Fibroblast of pulmonary artery (primary cell): ENCODE measurements around the gene FAM193B.
A peak's percentile ranks its signal among the peaks of the same experiment; 100 is the strongest.

Source experiments
- DNase-seq: peaks from one replicate; pipeline ENCODE4 v3.0.0-alpha.2; 2010; ENCODE audit warnings: low read depth
- H3K4me3 ChIP-seq: replicated peaks from 2 replicates; pipeline ENCODE4 v1.5.1; 2011; ENCODE audit warnings: low read depth, mild to moderate bottlenecking, control low read depth, low read length, moderate library complexity
- TF ChIP-seq, protein P1 (sequence below): IDR thresholded peaks from 2 replicates; pipeline ENCODE4 v1.5.1; 2011; ENCODE audit warnings: mild to moderate bottlenecking, control low read depth, low read length, inconsistent platforms; ENCODE audit errors: missing control alignments

Gene FAM193B

GRCh38 chr5:177474846-177475562 is 79.4 kb downstream of the FAM193B start:
- no peak for DNase-seq
- TF ChIP-seq, protein P1, sequence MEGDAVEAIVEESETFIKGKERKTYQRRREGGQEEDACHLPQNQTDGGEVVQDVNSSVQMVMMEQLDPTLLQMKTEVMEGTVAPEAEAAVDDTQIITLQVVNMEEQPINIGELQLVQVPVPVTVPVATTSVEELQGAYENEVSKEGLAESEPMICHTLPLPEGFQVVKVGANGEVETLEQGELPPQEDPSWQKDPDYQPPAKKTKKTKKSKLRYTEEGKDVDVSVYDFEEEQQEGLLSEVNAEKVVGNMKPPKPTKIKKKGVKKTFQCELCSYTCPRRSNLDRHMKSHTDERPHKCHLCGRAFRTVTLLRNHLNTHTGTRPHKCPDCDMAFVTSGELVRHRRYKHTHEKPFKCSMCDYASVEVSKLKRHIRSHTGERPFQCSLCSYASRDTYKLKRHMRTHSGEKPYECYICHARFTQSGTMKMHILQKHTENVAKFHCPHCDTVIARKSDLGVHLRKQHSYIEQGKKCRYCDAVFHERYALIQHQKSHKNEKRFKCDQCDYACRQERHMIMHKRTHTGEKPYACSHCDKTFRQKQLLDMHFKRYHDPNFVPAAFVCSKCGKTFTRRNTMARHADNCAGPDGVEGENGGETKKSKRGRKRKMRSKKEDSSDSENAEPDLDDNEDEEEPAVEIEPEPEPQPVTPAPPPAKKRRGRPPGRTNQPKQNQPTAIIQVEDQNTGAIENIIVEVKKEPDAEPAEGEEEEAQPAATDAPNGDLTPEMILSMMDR: no peak
- no peak overlapping the region for H3K4me3 ChIP-seq

DNA sequence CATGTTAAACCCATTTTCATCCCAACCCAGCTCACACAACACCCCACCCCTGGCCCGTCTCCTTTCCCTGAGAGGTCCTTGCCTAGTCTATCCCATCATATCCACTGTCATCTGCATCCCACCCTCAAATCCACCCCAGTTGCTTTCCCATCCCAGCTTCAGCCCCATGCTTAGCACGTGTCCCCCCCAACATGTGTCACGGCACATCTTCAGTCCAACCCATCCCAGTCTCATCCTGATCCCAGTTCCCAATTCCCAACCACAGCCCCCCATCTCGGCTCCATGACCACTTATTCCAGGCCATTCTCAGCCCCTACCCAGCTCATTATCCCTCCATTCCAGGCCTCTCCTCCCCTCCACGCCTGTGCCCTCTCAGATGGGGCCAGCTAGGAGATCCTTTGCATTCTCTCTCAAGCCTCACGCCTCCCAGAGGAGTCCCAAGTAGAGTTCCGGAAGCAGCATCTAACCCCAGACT is 80.3 kb downstream of the FAM193B start:
- no peak for DNase-seq
- TF ChIP-seq, protein P1: no peak
- H3K4me3 ChIP-seq: no peak overlapping the region

GRCh38 chr5:177473443-177474001 is 80.8 kb downstream of the FAM193B start, which contains the start of gene DBN1:
Gene DBN1 (minus strand): TSS chr5:177473634. CDS start chr5:177473521, 113 bp downstream.
- H3K4me3 ChIP-seq: peak within 1 kb of the TSS; percentile 77
- peak; percentile 52 for DNase-seq
- TF ChIP-seq, protein P1: no peak

- TF ChIP-seq, protein P1: no peak
- H3K4me3 ChIP-seq: peak overlapping the region; percentile 77
- no peak for DNase-seq
These were observed 81.6 kb downstream of the FAM193B start for GRCh38 chr5:177472460-177473442.

GRCh38 chr5:177471610-177472356 is 82.6 kb downstream of the FAM193B start:
- H3K4me3 ChIP-seq: peak overlapping the region; percentile 77
- peak; percentile 57 for DNase-seq
- TF ChIP-seq, protein P1: no peak
